Activated T-cell treated with anti-CD3 and anti-CD28 coated beads for 4 hours (primary cell): Measurements from ENCODE around the gene PLPPR3.
"Not testable (repeated sequence)": the region's sequence is repeated elsewhere in the genome, so short reads cannot be mapped to it uniquely, and the experiment has no call there.

ENCODE experiments used
- DNase-seq: peaks from one replicate; pipeline ENCODE4 v3.0.0-alpha.2; 2020

Gene PLPPR3

DNA sequence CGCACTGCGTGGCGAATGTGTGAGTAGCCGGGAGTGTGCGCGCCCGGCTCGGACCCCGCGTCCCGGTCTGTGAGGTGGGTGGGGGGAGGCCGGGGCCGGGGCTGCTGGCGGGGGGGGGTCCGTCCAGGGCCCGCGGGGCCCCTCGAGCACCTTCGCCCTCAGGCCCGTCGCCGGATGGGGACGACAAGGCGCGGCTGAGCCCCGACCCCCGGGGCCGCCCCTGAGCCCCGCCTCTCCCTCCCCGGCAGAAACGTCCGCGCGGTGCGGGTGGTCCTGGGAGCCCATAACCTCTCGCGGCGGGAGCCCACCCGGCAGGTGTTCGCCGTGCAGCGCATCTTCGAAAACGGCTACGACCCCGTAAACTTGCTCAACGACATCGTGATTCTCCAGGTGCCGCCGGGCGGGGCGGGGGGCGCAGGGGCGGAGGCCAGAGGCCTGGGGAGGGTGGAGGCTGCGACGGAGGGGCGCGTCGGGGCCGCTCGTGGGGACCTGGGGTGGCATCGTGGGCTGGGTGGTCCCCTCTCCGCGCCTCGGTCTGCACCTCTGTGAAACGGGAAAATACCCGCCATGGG is 31.3 kb upstream of the PLPPR3 start:
- DNase-seq = no peak

GRCh38 chr19:852136-853013 is 30.6 kb upstream of the PLPPR3 start, which contains the start of gene ELANE:
Gene ELANE (plus strand): TSS chr19:852303. CDS start chr19:852329, 26 bp downstream.
- no peak for DNase-seq

GRCh38 chr19:850979-851335 is 29.2 kb upstream of the PLPPR3 start:
- DNase-seq = no peak

GRCh38 chr19:850221-850978 is 28.6 kb upstream of the PLPPR3 start:
- DNase-seq = no peak

GRCh38 chr19:849195-849594 is 27.4 kb upstream of the PLPPR3 start:
- not testable (repeated sequence) for DNase-seq

- DNase-seq = no peak
Observed at GRCh38 chr19:848386-848921, 26.7 kb upstream of the PLPPR3 start.

- no peak for DNase-seq
Observed at GRCh38 chr19:845707-846521, 24.2 kb upstream of the PLPPR3 start.

GRCh38 chr19:844546-844971 is 22.8 kb upstream of the PLPPR3 start:
- DNase-seq = no peak

GRCh38 chr19:843836-844545 is 22.2 kb upstream of the PLPPR3 start:
- no peak for DNase-seq

DNA sequence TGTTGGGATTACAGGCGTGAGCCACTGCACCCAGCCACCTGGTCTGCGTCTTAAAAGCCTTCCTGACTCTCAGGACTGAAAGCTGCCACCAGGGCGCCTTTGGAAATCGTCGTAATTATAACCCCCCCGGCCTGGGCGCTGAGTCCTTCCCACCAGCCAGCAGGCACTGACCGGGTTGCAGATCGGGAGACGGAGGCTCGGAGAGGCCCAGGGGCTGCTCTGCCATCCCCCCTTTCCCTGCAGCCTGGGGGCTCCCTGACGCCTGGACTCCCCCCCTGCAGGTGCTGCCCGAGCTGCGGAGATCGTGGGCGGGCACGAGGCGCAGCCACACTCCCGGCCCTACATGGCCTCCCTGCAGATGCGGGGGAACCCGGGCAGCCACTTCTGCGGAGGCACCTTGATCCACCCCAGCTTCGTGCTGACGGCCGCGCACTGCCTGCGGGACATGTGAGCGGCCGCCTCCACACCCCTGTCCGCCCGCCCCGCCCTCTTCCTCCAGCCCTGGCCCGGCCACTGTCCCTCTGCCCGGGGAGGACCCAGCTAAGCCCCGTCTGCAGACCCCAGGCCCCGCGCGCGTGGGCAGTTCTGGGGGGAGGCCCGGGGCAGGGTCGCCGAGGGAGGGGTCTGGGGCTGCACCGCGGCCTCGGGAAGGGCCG is 21.6 kb upstream of the PLPPR3 start:
- no peak for DNase-seq

DNA sequence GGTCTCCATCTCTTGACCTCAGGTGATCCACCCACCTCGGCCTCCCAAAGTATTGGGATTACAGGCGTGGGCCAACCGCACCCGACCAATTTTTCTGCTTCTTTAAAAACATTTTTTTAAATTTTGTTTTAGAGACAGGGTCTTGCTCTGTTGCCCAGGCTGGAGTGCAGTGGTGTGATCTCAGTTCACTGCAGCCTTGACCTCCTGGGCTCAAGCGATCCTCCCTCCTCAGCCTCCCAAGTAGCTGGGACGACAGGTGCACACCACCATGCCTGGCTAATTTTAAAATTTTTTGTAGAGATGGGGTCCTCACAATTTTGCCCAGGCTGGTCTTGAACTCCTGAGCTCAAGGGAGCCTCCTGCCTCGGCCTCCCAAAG is 21.0 kb upstream of the PLPPR3 start:
- DNase-seq = not testable (repeated sequence)

GRCh38 chr19:840519-841206 is 18.9 kb upstream of the PLPPR3 start, which contains the start of gene PRTN3:
Gene PRTN3 (plus strand): TSS chr19:840999. CDS start chr19:841009, 10 bp downstream.
- DNase-seq = no peak

DNA sequence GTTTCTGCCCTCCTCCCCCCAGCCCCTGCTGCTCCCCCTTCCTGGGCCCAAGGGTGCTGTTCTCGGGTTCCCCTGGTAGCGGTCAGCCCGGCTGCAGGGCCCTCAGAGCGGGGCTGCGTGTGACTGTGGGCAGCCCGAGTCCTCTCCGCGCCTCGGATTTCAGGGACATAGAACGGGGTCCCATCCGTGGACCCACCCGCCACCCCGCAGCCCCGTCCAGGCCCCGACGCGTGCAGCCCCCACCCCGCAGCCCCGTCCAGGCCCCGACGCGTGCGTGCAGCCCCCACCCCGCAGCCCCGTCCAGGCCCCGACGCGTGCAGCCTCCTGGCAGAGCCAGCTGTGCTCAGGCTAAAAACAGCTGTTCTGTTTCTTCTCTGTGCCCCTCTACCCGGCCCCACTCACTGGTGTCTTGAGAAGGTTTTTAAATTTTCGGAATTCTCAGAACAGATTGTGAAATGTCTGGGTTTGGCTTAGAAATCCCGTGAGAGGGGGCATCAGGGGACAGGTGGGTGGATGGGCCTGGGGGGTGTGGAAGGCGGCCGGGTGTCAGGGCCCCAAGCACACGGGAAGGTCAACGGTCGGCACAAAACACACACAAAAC is 13.6 kb upstream of the PLPPR3 start:
- DNase-seq = no peak

- no peak for DNase-seq
Observed at GRCh38 chr19:834216-834615, 12.5 kb upstream of the PLPPR3 start.

DNA sequence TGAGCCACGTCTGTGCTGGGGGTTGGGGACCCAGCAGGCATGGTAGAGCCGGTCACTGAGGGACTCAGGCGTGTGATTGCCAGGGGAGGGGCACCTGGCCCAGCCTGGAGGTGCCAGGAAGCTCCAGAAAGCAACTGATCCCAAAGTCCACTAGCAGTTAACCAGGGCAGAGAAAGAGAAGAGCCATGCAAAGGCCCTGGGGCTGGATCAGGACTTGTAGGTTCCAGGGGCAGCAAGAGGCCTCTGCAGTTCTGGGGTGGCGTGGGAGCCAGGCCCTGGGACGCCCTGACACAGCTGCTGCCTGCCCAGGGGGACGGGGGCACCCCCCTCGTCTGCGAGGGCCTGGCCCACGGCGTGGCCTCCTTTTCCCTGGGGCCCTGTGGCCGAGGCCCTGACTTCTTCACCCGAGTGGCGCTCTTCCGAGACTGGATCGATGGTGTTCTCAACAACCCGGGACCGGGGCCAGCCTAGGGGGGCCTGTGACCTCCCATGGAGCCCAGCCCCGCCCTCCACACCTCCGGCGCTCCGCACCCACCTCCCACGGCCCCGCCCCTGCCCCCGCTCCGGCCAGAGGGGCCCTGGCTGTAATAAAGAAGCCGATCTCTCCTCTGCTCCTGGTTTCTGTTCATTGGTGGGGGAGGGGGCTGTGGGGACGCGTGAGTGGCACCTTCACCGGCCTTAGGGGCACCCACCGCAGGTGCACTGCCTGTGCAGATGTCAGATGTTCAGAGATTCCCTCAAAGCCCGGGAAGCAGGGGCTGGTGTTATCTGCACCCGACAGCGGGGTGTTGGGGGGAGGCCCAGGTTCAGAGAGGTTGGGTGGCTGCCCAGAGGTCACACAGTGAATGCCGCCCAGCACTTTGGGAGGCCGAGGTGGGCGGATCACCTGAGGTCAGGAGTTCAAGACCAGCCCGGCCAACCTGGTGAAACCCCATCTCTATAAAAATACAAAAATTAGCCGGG is 9.9 kb upstream of the PLPPR3 start:
- DNase-seq = no peak

GRCh38 chr19:829129-829758 is 7.5 kb upstream of the PLPPR3 start:
- DNase-seq = no peak

DNA sequence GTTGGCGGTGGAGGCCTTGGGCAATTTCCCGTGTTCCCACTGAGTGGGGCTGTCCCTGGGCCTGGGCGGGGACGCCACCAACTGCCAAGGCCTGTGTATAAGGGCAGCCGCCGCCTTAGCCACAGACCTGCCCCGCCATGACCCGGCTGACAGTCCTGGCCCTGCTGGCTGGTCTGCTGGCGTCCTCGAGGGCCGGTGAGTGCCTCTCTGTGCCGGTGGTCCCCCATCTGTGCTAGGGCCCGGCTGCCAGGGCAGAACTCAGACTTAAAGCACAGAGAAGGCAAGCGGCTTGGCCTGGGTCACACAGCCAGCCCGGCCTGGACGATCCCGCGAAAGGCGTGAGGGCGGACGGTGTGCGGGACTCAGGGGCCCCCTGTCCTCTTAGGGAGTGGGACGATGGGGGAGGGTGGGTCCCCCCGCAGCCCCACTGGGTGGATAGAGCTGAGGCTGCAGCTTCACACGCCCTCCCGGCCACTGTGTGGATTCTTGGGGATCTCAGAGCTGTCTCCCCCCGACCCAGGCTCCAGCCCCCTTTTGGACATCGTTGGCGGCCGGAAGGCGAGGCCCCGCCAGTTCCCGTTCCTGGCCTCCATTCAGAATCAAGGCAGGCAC is 6.1 kb upstream of the PLPPR3 start, which contains the start of gene AZU1:
TSS of gene AZU1 (plus strand) at position 128 of the 612 bp plus-strand sequence. CDS start at position 138, 10 bp downstream.
- no peak for DNase-seq

DNA sequence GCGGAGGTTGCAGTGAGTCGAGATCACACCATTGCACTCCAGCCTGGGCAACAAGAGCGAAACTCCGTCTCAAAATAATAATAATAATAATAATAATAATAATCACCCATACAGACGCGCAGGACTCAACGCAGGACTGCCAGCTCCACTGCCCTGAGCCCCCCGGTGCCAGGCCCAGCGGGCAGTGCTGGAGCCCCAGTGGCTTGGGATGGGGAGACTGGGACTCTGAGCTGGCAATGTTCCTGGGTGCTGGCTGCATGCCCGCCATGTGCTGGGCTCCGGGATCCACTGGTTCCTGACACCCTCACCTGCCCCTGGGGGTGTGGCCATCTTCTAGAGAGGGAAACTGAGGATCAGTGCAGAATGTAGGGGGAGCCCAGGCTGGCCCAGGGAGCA is 5.6 kb upstream of the PLPPR3 start:
- DNase-seq = no peak
